ENCODE measurements around the gene SARM1. TPM values are rescaled to one million over a fixed set of nuclear protein-coding genes. Genes with fewer than 3 reads are reported as not detected.
A peak's percentile ranks its signal among the peaks of the same experiment; 100 is the strongest.
"Not testable (repeated sequence)": the region's sequence is repeated elsewhere in the genome, so short reads cannot be mapped to it uniquely, and the experiment has no call there.

The SARM1 gene
- total and polyA plus RNA-seq, 8 donors: 14.2 to 22.1 (median 17.3) TPM

GRCh38 chr17:28421787-28422305, 50.4 kb downstream of the SARM1 start:
- no peak for TF ChIP-seq CTCF (IDR thresholded peaks at IDR 0.05)
- FAIRE-seq (no peak), DNase-seq (no peak), ATAC-seq (no peak)
- WGBS, 2 donors: 68 to 77% methylated on average over 7 of the region's 7 CpGs
- no peak overlapping the region for H3K4me3 ChIP-seq
- no peaks in the 10 kb centered on the region for H3K36me3 ChIP-seq
- H3K9me3 ChIP-seq: no peaks in the 10 kb centered on the region
- intact Hi-C loops (cut with DNase I): no loop called here
- H3K4me1 ChIP-seq: no peaks in the 10 kb centered on the region
- no peak overlapping the region for H3K27ac ChIP-seq
- no peaks in the 10 kb centered on the region for H3K27me3 ChIP-seq

- 78 to 87% methylated on average over 13 of the region's 13 CpGs for WGBS, 2 donors
Measured at GRCh38 chr17:28425206-28425605, 53.7 kb downstream of the SARM1 start.

GRCh38 chr17:28426081-28426519, 54.6 kb downstream of the SARM1 start:
- no peaks in the 10 kb centered on the region for H3K9me3 ChIP-seq
- H3K27me3 ChIP-seq: no peaks in the 10 kb centered on the region
- peak in 3 of 4 donors; percentile 10 to 18 (median 16) for TF ChIP-seq CTCF (IDR thresholded peaks at IDR 0.05)
- intact Hi-C loops (cut with DNase I): no loop called here
- DNase-seq: no peak
- no peak overlapping the region for H3K4me3 ChIP-seq
- no peaks in the 10 kb centered on the region for H3K4me1 ChIP-seq
- no peak overlapping the region for H3K27ac ChIP-seq
- WGBS, 2 donors: 81% methylated on average over 9 of the region's 9 CpGs
- peak in 3 of 4 donors; percentile 53 to 63 (median 54) for ATAC-seq
- no peaks in the 10 kb centered on the region for H3K36me3 ChIP-seq
- FAIRE-seq: no peak

More at GRCh38 chr17:28425206-28425605, 53.7 kb downstream of the SARM1 start:
- intact Hi-C loops (cut with DNase I): no loop called here
- Histone ChIP-seq H3K27ac (no peak overlapping the region), H3K4me3 (no peak overlapping the region), H3K4me1 (no peaks in the 10 kb centered on the region), H3K36me3 (no peaks in the 10 kb centered on the region), H3K9me3 (no peaks in the 10 kb centered on the region), H3K27me3 (no peaks in the 10 kb centered on the region)
- DNase-seq (no peak), FAIRE-seq (no peak), ATAC-seq (no peak)
- TF ChIP-seq CTCF (IDR thresholded peaks at IDR 0.05): no peak

GRCh38 chr17:28427371-28427770, 55.9 kb downstream of the SARM1 start:
- Histone ChIP-seq H3K36me3 (no peaks in the 10 kb centered on the region), H3K27me3 (no peaks in the 10 kb centered on the region), H3K4me3 (no peak overlapping the region), H3K4me1 (no peaks in the 10 kb centered on the region), H3K9me3 (no peaks in the 10 kb centered on the region), H3K27ac (no peak overlapping the region)
- intact Hi-C loops (cut with DNase I): no loop called here
- no peak for FAIRE-seq
- DNase-seq: no peak
- no peak for ATAC-seq
- WGBS, 2 donors: 72 to 73% methylated on average over 5 of the region's 5 CpGs
- TF ChIP-seq CTCF (IDR thresholded peaks at IDR 0.05): no peak

- H3K36me3 ChIP-seq; H3K4me1 ChIP-seq; FAIRE-seq; intact Hi-C loops (cut with DNase I); ATAC-seq; H3K4me3 ChIP-seq; H3K9me3 ChIP-seq; H3K27me3 ChIP-seq; DNase-seq; H3K27ac ChIP-seq: not testable (repeated sequence)
- WGBS, 2 donors: 57% methylated on average over 4 of the region's 4 CpGs
Measured at GRCh38 chr17:28427982-28428381, 56.5 kb downstream of the SARM1 start.

Data from pancreas (tissue), 10 donors.